ENCODE data around the gene LCMT1.

DNA sequence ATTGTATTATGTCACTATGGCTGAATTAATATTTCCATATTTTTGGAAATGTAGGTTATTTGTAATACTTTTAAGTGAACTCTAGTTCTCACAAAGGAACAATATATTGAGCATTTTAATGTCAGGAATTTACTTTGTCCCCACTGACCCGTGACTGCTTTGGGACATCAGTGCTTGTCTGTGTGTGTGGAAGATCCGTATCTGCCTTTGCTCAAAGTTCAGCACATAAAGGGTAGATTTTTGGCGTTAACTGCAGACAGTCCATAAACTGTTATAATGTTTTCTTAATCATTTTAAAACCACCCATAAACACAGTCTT is 65.9 kb downstream of the LCMT1 start:
- no peak for TF ChIP-seq EP300 (IDR thresholded peaks at IDR 0.05)
- TF ChIP-seq, protein P1, sequence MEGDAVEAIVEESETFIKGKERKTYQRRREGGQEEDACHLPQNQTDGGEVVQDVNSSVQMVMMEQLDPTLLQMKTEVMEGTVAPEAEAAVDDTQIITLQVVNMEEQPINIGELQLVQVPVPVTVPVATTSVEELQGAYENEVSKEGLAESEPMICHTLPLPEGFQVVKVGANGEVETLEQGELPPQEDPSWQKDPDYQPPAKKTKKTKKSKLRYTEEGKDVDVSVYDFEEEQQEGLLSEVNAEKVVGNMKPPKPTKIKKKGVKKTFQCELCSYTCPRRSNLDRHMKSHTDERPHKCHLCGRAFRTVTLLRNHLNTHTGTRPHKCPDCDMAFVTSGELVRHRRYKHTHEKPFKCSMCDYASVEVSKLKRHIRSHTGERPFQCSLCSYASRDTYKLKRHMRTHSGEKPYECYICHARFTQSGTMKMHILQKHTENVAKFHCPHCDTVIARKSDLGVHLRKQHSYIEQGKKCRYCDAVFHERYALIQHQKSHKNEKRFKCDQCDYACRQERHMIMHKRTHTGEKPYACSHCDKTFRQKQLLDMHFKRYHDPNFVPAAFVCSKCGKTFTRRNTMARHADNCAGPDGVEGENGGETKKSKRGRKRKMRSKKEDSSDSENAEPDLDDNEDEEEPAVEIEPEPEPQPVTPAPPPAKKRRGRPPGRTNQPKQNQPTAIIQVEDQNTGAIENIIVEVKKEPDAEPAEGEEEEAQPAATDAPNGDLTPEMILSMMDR (IDR thresholded peaks at IDR 0.05) = no peak
- no peak for TF ChIP-seq POLR2A (IDR thresholded peaks at IDR 0.05; ENCODE audit: low read depth)

All from esophagus muscularis mucosa (tissue), 4 donors.